GM19238 (cell line): ENCODE data around the gene RALA.
"Not testable (repeated sequence)": the region's sequence is repeated elsewhere in the genome, so short reads cannot be mapped to it uniquely, and the experiment has no call there.

Experiments
- DNase-seq: peaks from one replicate; pipeline ENCODE4 v3.0.0; 2011; ENCODE audit warnings: low spot score; ENCODE audit not compliant: insufficient read length

Gene RALA

GRCh38 chr7:39721919-39722597 is 98.7 kb downstream of the RALA start:
- no peak for DNase-seq

- no peak for DNase-seq
These were observed 104.0 kb downstream of the RALA start for GRCh38 chr7:39727231-39728012.

- peak; percentile 86 for DNase-seq
These were observed 109.7 kb downstream of the RALA start for GRCh38 chr7:39732837-39733804.

GRCh38 chr7:39733881-39734632 is 110.7 kb downstream of the RALA start:
- no peak for DNase-seq

- DNase-seq: no peak
These were observed 111.2 kb downstream of the RALA start for GRCh38 chr7:39734633-39735004.

GRCh38 chr7:39735903-39736302 is 112.5 kb downstream of the RALA start:
- no peak for DNase-seq

- no peak for DNase-seq
These were observed 118.7 kb downstream of the RALA start for GRCh38 chr7:39741942-39742623.

- no peak for DNase-seq
These were observed 121.2 kb downstream of the RALA start for GRCh38 chr7:39744620-39745019.

GRCh38 chr7:39745320-39745719 is 121.9 kb downstream of the RALA start:
- DNase-seq: no peak

- DNase-seq: peak; percentile 54
These were observed 122.9 kb downstream of the RALA start for GRCh38 chr7:39746103-39746819.

- no peak for DNase-seq
These were observed 125.8 kb downstream of the RALA start for GRCh38 chr7:39749177-39749576.

GRCh38 chr7:39749717-39750116 is 126.3 kb downstream of the RALA start:
- DNase-seq: no peak

- DNase-seq: no peak
These were observed 127.1 kb downstream of the RALA start for GRCh38 chr7:39750253-39751077.

- DNase-seq: not testable (repeated sequence)
These were observed 129.9 kb downstream of the RALA start for GRCh38 chr7:39753237-39753636.

GRCh38 chr7:39753823-39754325 is 130.5 kb downstream of the RALA start:
- no peak for DNase-seq

GRCh38 chr7:39754326-39755120 is 131.2 kb downstream of the RALA start:
- DNase-seq: no peak

- no peak for DNase-seq
These were observed 134.2 kb downstream of the RALA start for GRCh38 chr7:39757604-39758003.
